Stomach (tissue), 4 donors: ENCODE measurements around the gene TM9SF4.

Experiments used
- CTCF ChIP-seq, 7 experiments: fragments of 450-650 bp in 4 of 7; fragments of 200-600 bp in 3 of 7; sonication (generic) in 3 of 7; IDR thresholded peaks; one replicate each; pipeline ENCODE4 v1.5.1; 2016 to 2019; ENCODE audit warnings: antibody characterized with exemption in 7 of 7, control low read depth in 2 of 7, mild to moderate bottlenecking in 1 of 7
- EP300 ChIP-seq: sonication (generic); formaldehyde crosslinking; IDR thresholded peaks from one replicate; pipeline ENCODE4 v1.6.1; 2017; ENCODE audit warnings: antibody characterized with exemption
- POLR2A ChIP-seq, 4 donors: fragments of 450-650 bp; IDR thresholded peaks; one replicate each; pipeline ENCODE4 v1.6.1; 2016; ENCODE audit warnings: antibody characterized with exemption in 4 of 4, control low read depth in 2 of 4, mild to moderate bottlenecking in 1 of 4, moderate library complexity in 1 of 4
- POLR2AphosphoS5 ChIP-seq, 3 donors: sonication (generic); formaldehyde crosslinking; IDR thresholded peaks; one replicate each; pipeline ENCODE4 v1.6.1; 2016; ENCODE audit warnings: antibody characterized with exemption in 3 of 3

- TF ChIP-seq CTCF (IDR thresholded peaks at IDR 0.05) (no peak), EP300 (no peak), POLR2AphosphoS5 (IDR thresholded peaks at IDR 0.05) (no peak), POLR2A (IDR thresholded peaks at IDR 0.05) (no peak)
Measured at GRCh38 chr20:32127347-32127746, 17.8 kb downstream of the TM9SF4 start.
